NCI-H146 treated with DMSO at 0.1 percent for 48 hours (cell line): ENCODE results near the gene DUSP22.
"Not testable (repeated sequence)": the region's sequence is repeated elsewhere in the genome, so short reads cannot be mapped to it uniquely, and the experiment has no call there.

Source experiments
- DNase-seq: peaks from one replicate; lab custom pipeline; 2025; ENCODE audit not compliant: unreplicated experiment; lab: John Stamatoyannopoulos, UW

Gene DUSP22

GRCh38 chr6:291697-292505 is at the start of gene DUSP22:
Gene DUSP22, plus strand, starts transcription at chr6:292487. Its CDS starts 53 bp downstream, at chr6:292540.
- no peak for DNase-seq

- DNase-seq: no peak
Measured at GRCh38 chr6:246352-246751, 45.9 kb upstream of the DUSP22 start.

- no peak for DNase-seq
Measured at GRCh38 chr6:247351-247750, 44.9 kb upstream of the DUSP22 start.

- not testable (repeated sequence) for DNase-seq
Measured at GRCh38 chr6:248046-248445, 44.2 kb upstream of the DUSP22 start.

- no peak for DNase-seq
Measured at GRCh38 chr6:250676-251075, 41.6 kb upstream of the DUSP22 start.

- DNase-seq: no peak
Measured at GRCh38 chr6:251920-252319, 40.4 kb upstream of the DUSP22 start.

GRCh38 chr6:252775-253535 is 39.3 kb upstream of the DUSP22 start:
- DNase-seq: no peak

- DNase-seq: no peak
Measured at GRCh38 chr6:254016-254415, 38.3 kb upstream of the DUSP22 start.

GRCh38 chr6:255041-255750 is 37.1 kb upstream of the DUSP22 start:
- DNase-seq: no peak

GRCh38 chr6:255751-256083 is 36.6 kb upstream of the DUSP22 start:
- DNase-seq: no peak

GRCh38 chr6:256169-256568 is 36.1 kb upstream of the DUSP22 start:
- no peak for DNase-seq

GRCh38 chr6:257031-257725 is 35.1 kb upstream of the DUSP22 start:
- DNase-seq: no peak

- DNase-seq: no peak
Measured at GRCh38 chr6:257774-258173, 34.5 kb upstream of the DUSP22 start.

GRCh38 chr6:259316-259715 is 33.0 kb upstream of the DUSP22 start:
- no peak for DNase-seq

GRCh38 chr6:259901-260508 is 32.3 kb upstream of the DUSP22 start:
- no peak for DNase-seq

GRCh38 chr6:264626-265025 is 27.7 kb upstream of the DUSP22 start:
- DNase-seq: no peak

GRCh38 chr6:268394-268935 is 23.8 kb upstream of the DUSP22 start:
- DNase-seq: no peak

GRCh38 chr6:273551-274058 is 18.7 kb upstream of the DUSP22 start:
- no peak for DNase-seq

- DNase-seq: no peak
Measured at GRCh38 chr6:277746-278145, 14.5 kb upstream of the DUSP22 start.

- no peak for DNase-seq
Measured at GRCh38 chr6:278494-278893, 13.8 kb upstream of the DUSP22 start.
